K562 (cell line): Measurements from ENCODE around the gene MMP24. TPM values are rescaled to one million over a fixed set of nuclear protein-coding genes. Genes with fewer than 3 reads are reported as not detected.

Source experiments
- BCOR ChIP-seq: fragments of 450-650 bp; IDR thresholded peaks from 2 replicates; pipeline ENCODE4 v1.6.1; 2016
- CHD2 ChIP-seq: IDR thresholded peaks from 2 replicates; pipeline ENCODE4 v1.6.1; 2011; ENCODE audit warnings: low read depth, low read length
- ELF1 ChIP-seq: fragments of 200-800 bp; sonication (Bioruptor generic); IDR thresholded peaks from 2 replicates; pipeline ENCODE4 v1.6.1; 2016; ENCODE audit warnings: missing genetic modification characterization, missing compliant biosample characterization
- FOXP1 ChIP-seq: sonication (generic); formaldehyde crosslinking; IDR thresholded peaks from 2 replicates; pipeline ENCODE4 v1.8.0; 2022; ENCODE audit warnings: mild to moderate bottlenecking, missing genetic modification reagents
- HMG20B ChIP-seq: fragments of 250-450 bp; sonication (Bioruptor Pico); IDR thresholded peaks from 2 replicates; pipeline ENCODE4 v1.5.0; 2021; ENCODE audit warnings: mild to moderate bottlenecking
- KLF13 ChIP-seq: fragments of 450-650 bp; IDR thresholded peaks from 2 replicates; pipeline ENCODE4 v1.6.1; 2016; ENCODE audit warnings: missing genetic modification characterization, low read depth, mild to moderate bottlenecking, missing compliant biosample characterization, moderate library complexity, borderline replicate concordance
- L3MBTL2 ChIP-seq: fragments of 450-650 bp; IDR thresholded peaks from 2 replicates; pipeline ENCODE4 v1.6.1; 2016; ENCODE audit warnings: mild to moderate bottlenecking, moderate library complexity
- NFIC ChIP-seq: fragments of 450-650 bp; IDR thresholded peaks from 2 replicates; pipeline ENCODE4 v1.6.1; 2017; ENCODE audit warnings: mild to moderate bottlenecking, inconsistent platforms
- NR2C1 ChIP-seq, 2 experiments: fragments of 450-650 bp; IDR thresholded peaks; 2 replicates each; pipeline ENCODE4 v1.6.1; 2017; ENCODE audit warnings: mild to moderate bottlenecking in 2 of 2, antibody characterized with exemption in 1 of 2, inconsistent platforms in 1 of 2, missing compliant biosample characterization in 1 of 2, missing genetic modification characterization in 1 of 2
- PCBP1 ChIP-seq: fragments of 200-400 bp; formaldehyde crosslinking; IDR thresholded peaks from 2 replicates; pipeline ENCODE4 v1.6.1; 2018; ENCODE audit warnings: mild to moderate bottlenecking, low read depth, low read length; ENCODE audit not compliant: poor library complexity, severe bottlenecking
- POLR2G ChIP-seq: fragments of 200-400 bp; formaldehyde crosslinking; IDR thresholded peaks from 2 replicates; pipeline ENCODE4 v1.6.1; 2017; ENCODE audit warnings: low read depth, mild to moderate bottlenecking, antibody characterized with exemption, low read length, moderate library complexity
- SAP30 ChIP-seq: fragments of 200-600 bp; sonication (generic); IDR thresholded peaks from 2 replicates; pipeline ENCODE4 v1.6.1; 2012; ENCODE audit warnings: borderline replicate concordance, low read depth, mild to moderate bottlenecking, moderate library complexity, low read length, control low read depth, inconsistent platforms; ENCODE audit not compliant: insufficient read depth, poor library complexity, severe bottlenecking
- SIN3A ChIP-seq, 2 experiments: fragments of 150-350 bp in 1 of 2; IDR thresholded peaks; 2 replicates each; pipeline ENCODE4 v1.6.1; 2011 to 2016; ENCODE audit warnings: borderline replicate concordance in 2 of 2, low read depth in 2 of 2, low read length in 2 of 2, mild to moderate bottlenecking in 2 of 2, moderate library complexity in 2 of 2; ENCODE audit not compliant: control insufficient read depth in 1 of 2
- SMARCA5 ChIP-seq: fragments of 450-650 bp; IDR thresholded peaks from 2 replicates; pipeline ENCODE4 v1.6.1; 2016
- polyA plus RNA-seq, 8 experiments: library from polyadenylated mRNA; depleted of rRNA in 4 of 8; stranded (reverse) in 5 of 8; unstranded in 3 of 8; fragments of >200 nt; fragmentation: Nextera tagmentation in 2 of 8; fragmentation: Illumina TruSeq in 1 of 8; extraction: Ambion mirVana in 2 of 8; extraction: Trizol in 1 of 8; gene quantifications; 2 replicates each; pipeline versions ENCODE4 v1.2.1 to v1.2.3, GENCODE V29; 2011 to 2014; ENCODE audit warnings: inconsistent platforms in 1 of 8, missing spikeins in 1 of 8
- total RNA-seq, 7 experiments: library from RNA; depleted of rRNA in 6 of 7; stranded (reverse); fragments of >200 nt in 6 of 7; fragmentation: Illumina TruSeq in 2 of 7; extraction: Trizol in 2 of 7; gene quantifications; 2 replicates each; pipeline versions ENCODE4 v1.2.1 to v1.2.3, GENCODE V29; 2011 to 2021; ENCODE audit warnings: low replicate concordance in 1 of 7
- TF ChIP-seq, protein P1 (sequence below): sonication (generic); IDR thresholded peaks from 2 replicates; pipeline ENCODE4 v1.6.1; 2016
- TF ChIP-seq, protein P2 (sequence below): fragments of 200-800 bp; sonication (Bioruptor generic); IDR thresholded peaks from 2 replicates; pipeline ENCODE4 v1.6.1; 2017; ENCODE audit warnings: missing genetic modification characterization, missing compliant biosample characterization
- TF ChIP-seq, protein P3 (sequence below), 2 experiments: fragments of 450-650 bp; conservative IDR thresholded peaks; 2 replicates each; pipeline ENCODE4 v1.6.1; 2017; ENCODE audit warnings: mild to moderate bottlenecking in 2 of 2, moderate library complexity in 2 of 2
- TF ChIP-seq, protein P4 (sequence below): fragments of 250-450 bp; sonication (Bioruptor Pico); IDR thresholded peaks from 2 replicates; pipeline ENCODE4 v1.5.0; 2021
- TF ChIP-seq, protein P5 (sequence below): fragments of 250-450 bp; sonication (Bioruptor Pico); IDR thresholded peaks from 2 replicates; pipeline ENCODE4 v1.8.0; 2021; ENCODE audit warnings: borderline replicate concordance, mild to moderate bottlenecking, moderate library complexity; ENCODE audit not compliant: poor library complexity, severe bottlenecking

MMP24 gene
- total and polyA plus RNA-seq, 9 of the 15 experiments (the other 6 are each of a cell fraction or from before 2014, with no cell fraction given), result 0.03 to 0.07 (median 0.03) TPM; not detected in 6

DNA sequence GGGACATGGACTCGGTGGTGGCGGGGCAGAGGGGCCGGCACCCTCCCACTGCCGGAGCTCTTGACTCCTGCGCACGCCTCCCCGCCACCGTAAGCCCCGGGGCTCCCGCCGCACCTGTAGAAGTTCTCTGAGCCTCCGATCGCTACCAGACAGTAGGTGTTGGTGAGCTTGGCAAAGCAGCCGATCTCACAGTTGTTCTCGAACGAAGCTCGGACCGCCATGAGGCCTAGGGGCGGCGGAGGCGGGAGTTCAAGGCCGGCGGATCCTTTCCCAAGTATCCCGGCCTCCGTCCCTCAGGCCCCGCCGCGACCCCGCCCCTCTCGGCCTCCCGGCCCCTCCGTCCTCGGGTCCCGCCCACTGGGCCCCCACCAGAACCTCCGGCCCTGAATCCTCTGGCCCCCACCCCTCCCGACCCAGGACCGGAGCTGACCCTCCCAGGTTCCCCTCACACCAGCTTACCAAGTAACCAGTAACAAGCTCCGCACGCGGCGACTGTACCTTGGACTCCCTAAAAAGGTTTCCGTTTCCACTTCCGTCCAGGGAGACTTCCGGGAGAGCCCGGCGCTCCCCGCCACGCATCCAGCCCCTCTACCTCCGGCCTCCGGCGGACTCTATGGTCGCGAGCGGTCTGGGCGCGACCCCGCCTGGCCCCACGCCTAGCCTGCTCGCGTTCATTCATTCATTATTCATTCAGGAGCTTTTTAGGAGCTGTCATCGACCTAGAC, 57.9 kb downstream of the MMP24 start, which contains the start of gene EIF6 (continued):
- TF ChIP-seq SIN3A (IDR thresholded peaks at IDR 0.05; ENCODE audit: borderline replicate concordance in 2 of 2, control insufficient read depth in 1 of 2, low read depth in 2 of 2, low read length in 2 of 2) (peak in 1 of 2 experiments; percentile 65), FOXP1 (CRISPR knock-in tag) (peak; percentile 87), SAP30 (no peak), BCOR (0 out of 2 replicates have a peak, but pooled peaks have one; percentile 6), KLF13 (peak; percentile 55; the same call in 1 of the 2 replicates), SMARCA5 (no peak), HMG20B (CRISPR knock-in tag) (no peak), L3MBTL2 (peak; percentile 41; the same call in 1 of the 2 replicates), ELF1 (tag) (peak; percentile 95), POLR2G (peak; percentile 85), CHD2 (no peak), NFIC (no peak), PCBP1 (peak; percentile 58), NR2C1 (IDR thresholded peaks at IDR 0.05) (no peak), NR2C1 (tag; IDR thresholded peaks at IDR 0.05) (peak; percentile 58; the same call in 1 of the 2 replicates)
- TF ChIP-seq, protein P1, sequence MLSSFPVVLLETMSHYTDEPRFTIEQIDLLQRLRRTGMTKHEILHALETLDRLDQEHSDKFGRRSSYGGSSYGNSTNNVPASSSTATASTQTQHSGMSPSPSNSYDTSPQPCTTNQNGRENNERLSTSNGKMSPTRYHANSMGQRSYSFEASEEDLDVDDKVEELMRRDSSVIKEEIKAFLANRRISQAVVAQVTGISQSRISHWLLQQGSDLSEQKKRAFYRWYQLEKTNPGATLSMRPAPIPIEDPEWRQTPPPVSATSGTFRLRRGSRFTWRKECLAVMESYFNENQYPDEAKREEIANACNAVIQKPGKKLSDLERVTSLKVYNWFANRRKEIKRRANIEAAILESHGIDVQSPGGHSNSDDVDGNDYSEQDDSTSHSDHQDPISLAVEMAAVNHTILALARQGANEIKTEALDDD, result no peak; the same call in none of the 2 replicates
- TF ChIP-seq, protein P2, sequence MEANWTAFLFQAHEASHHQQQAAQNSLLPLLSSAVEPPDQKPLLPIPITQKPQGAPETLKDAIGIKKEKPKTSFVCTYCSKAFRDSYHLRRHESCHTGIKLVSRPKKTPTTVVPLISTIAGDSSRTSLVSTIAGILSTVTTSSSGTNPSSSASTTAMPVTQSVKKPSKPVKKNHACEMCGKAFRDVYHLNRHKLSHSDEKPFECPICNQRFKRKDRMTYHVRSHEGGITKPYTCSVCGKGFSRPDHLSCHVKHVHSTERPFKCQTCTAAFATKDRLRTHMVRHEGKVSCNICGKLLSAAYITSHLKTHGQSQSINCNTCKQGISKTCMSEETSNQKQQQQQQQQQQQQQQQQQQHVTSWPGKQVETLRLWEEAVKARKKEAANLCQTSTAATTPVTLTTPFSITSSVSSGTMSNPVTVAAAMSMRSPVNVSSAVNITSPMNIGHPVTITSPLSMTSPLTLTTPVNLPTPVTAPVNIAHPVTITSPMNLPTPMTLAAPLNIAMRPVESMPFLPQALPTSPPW, result peak; percentile 87
- TF ChIP-seq, protein P3, sequence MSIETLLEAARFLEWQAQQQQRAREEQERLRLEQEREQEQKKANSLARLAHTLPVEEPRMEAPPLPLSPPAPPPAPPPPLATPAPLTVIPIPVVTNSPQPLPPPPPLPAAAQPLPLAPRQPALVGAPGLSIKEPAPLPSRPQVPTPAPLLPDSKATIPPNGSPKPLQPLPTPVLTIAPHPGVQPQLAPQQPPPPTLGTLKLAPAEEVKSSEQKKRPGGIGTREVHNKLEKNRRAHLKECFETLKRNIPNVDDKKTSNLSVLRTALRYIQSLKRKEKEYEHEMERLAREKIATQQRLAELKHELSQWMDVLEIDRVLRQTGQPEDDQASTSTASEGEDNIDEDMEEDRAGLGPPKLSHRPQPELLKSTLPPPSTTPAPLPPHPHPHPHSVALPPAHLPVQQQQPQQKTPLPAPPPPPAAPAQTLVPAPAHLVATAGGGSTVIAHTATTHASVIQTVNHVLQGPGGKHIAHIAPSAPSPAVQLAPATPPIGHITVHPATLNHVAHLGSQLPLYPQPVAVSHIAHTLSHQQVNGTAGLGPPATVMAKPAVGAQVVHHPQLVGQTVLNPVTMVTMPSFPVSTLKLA (conservative IDR thresholded peaks at IDR 0.05), result peak; percentile 87 to 94
- TF ChIP-seq, protein P4, sequence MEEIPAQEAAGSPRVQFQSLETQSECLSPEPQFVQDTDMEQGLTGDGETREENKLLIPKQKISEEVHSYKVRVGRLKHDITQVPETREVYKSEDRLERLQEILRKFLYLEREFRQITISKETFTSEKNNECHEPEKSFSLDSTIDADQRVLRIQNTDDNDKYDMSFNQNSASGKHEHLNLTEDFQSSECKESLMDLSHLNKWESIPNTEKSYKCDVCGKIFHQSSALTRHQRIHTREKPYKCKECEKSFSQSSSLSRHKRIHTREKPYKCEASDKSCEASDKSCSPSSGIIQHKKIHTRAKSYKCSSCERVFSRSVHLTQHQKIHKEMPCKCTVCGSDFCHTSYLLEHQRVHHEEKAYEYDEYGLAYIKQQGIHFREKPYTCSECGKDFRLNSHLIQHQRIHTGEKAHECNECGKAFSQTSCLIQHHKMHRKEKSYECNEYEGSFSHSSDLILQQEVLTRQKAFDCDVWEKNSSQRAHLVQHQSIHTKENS (CRISPR knock-in tag), result no peak
- TF ChIP-seq, protein P5, sequence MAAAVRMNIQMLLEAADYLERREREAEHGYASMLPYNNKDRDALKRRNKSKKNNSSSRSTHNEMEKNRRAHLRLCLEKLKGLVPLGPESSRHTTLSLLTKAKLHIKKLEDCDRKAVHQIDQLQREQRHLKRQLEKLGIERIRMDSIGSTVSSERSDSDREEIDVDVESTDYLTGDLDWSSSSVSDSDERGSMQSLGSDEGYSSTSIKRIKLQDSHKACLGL (CRISPR knock-in tag), result peak; percentile 10
